ENCODE data around the gene PPP1R3E. TPM values are rescaled to one million over a fixed set of nuclear protein-coding genes. Genes with fewer than 3 reads are reported as not detected.

Gene PPP1R3E
- total and polyA plus RNA-seq, 2 of the 13 experiments (the other 11 are each of a cell fraction or from before 2014, with no cell fraction given): 16.5 to 26.5 TPM

GRCh38 chr14:23307687-23308644 is 5.3 kb upstream of the PPP1R3E start (continued):
- TF ChIP-seq MAFK (conservative IDR thresholded peaks at IDR 0.05 in 1 of 2, IDR thresholded peaks at IDR 0.05 in 1 of 2; ENCODE audit: low read length in 2 of 2) (no peak), ATF7 (IDR thresholded peaks at IDR 0.05) (no peak), ATF7 (CRISPR knock-in tag; IDR thresholded peaks at IDR 0.05) (no peak), TEF (CRISPR knock-in tag; IDR thresholded peaks at IDR 0.05) (no peak), ZNF430 (CRISPR knock-in tag; IDR thresholded peaks at IDR 0.05) (0 out of 2 replicates have a peak, but pooled peaks have one; percentile 9), MTA3 (CRISPR knock-in tag; IDR thresholded peaks at IDR 0.05) (no peak), ZNF574 (CRISPR knock-in tag; IDR thresholded peaks at IDR 0.05) (no peak), ZNF468 (CRISPR knock-in tag; IDR thresholded peaks at IDR 0.05) (no peak), ZNF747 (CRISPR knock-in tag; IDR thresholded peaks at IDR 0.05; ENCODE audit: borderline replicate concordance) (no peak), AKAP8 (CRISPR knock-in tag; IDR thresholded peaks at IDR 0.05) (no peak)
- TF ChIP-seq, protein P1, sequence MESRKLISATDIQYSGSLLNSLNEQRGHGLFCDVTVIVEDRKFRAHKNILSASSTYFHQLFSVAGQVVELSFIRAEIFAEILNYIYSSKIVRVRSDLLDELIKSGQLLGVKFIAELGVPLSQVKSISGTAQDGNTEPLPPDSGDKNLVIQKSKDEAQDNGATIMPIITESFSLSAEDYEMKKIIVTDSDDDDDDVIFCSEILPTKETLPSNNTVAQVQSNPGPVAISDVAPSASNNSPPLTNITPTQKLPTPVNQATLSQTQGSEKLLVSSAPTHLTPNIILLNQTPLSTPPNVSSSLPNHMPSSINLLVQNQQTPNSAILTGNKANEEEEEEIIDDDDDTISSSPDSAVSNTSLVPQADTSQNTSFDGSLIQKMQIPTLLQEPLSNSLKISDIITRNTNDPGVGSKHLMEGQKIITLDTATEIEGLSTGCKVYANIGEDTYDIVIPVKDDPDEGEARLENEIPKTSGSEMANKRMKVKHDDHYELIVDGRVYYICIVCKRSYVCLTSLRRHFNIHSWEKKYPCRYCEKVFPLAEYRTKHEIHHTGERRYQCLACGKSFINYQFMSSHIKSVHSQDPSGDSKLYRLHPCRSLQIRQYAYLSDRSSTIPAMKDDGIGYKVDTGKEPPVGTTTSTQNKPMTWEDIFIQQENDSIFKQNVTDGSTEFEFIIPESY (CRISPR knock-in tag; IDR thresholded peaks at IDR 0.05): peak; percentile 28; the same call in 1 of the 2 replicates
- TF ChIP-seq, protein P2, sequence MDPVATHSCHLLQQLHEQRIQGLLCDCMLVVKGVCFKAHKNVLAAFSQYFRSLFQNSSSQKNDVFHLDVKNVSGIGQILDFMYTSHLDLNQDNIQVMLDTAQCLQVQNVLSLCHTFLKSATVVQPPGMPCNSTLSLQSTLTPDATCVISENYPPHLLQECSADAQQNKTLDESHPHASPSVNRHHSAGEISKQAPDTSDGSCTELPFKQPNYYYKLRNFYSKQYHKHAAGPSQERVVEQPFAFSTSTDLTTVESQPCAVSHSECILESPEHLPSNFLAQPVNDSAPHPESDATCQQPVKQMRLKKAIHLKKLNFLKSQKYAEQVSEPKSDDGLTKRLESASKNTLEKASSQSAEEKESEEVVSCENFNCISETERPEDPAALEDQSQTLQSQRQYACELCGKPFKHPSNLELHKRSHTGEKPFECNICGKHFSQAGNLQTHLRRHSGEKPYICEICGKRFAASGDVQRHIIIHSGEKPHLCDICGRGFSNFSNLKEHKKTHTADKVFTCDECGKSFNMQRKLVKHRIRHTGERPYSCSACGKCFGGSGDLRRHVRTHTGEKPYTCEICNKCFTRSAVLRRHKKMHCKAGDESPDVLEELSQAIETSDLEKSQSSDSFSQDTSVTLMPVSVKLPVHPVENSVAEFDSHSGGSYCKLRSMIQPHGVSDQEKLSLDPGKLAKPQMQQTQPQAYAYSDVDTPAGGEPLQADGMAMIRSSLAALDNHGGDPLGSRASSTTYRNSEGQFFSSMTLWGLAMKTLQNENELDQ (CRISPR knock-in tag; IDR thresholded peaks at IDR 0.05; ENCODE audit: borderline replicate concordance): no peak
- TF ChIP-seq, protein P3, sequence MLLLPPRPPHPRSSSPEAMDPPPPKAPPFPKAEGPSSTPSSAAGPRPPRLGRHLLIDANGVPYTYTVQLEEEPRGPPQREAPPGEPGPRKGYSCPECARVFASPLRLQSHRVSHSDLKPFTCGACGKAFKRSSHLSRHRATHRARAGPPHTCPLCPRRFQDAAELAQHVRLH (CRISPR knock-in tag; IDR thresholded peaks at IDR 0.05; ENCODE audit: borderline replicate concordance, low read depth): no peak
- TF ChIP-seq, protein P4, sequence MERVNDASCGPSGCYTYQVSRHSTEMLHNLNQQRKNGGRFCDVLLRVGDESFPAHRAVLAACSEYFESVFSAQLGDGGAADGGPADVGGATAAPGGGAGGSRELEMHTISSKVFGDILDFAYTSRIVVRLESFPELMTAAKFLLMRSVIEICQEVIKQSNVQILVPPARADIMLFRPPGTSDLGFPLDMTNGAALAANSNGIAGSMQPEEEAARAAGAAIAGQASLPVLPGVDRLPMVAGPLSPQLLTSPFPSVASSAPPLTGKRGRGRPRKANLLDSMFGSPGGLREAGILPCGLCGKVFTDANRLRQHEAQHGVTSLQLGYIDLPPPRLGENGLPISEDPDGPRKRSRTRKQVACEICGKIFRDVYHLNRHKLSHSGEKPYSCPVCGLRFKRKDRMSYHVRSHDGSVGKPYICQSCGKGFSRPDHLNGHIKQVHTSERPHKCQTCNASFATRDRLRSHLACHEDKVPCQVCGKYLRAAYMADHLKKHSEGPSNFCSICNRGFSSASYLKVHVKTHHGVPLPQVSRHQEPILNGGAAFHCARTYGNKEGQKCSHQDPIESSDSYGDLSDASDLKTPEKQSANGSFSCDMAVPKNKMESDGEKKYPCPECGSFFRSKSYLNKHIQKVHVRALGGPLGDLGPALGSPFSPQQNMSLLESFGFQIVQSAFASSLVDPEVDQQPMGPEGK (CRISPR knock-in tag; IDR thresholded peaks at IDR 0.05): 0 out of 2 replicates have a peak, but pooled peaks have one; percentile 19
